ENCODE data around the gene RASSF8. TPM values are rescaled to one million over a fixed set of nuclear protein-coding genes. Genes with fewer than 3 reads are reported as not detected.

Gene RASSF8
- under 1 TPM; 0.27 to 0.46 TPM for total RNA-seq

- CTCF ChIA-PET: no interaction called here
- POLR2A ChIA-PET: no interaction called here
Observed at GRCh38 chr12:25958428-25959070, at the start of gene RASSF8. RASSF8 (plus strand) TSS chr12:25958682; CDS start chr12:26055344, 96,662 bp downstream.

GRCh38 chr12:25914551-25914950, 43.9 kb upstream of the RASSF8 start:
- ChIA-PET CTCF (no interaction called here), POLR2A (no interaction called here)

GRCh38 chr12:25924491-25925001, 33.9 kb upstream of the RASSF8 start:
- CTCF ChIA-PET: no interaction called here

GRCh38 chr12:25925064-25925463, 33.4 kb upstream of the RASSF8 start:
- POLR2A ChIA-PET: no interaction called here

More at GRCh38 chr12:25924491-25925001, 33.9 kb upstream of the RASSF8 start:
- POLR2A ChIA-PET: interaction anchor here (0.6 kb wide), 1 partner anchor 674 kb away, joined by 5 read pairs; the partner anchor contains the start of gene KRAS

GRCh38 chr12:25926536-25926935, 31.9 kb upstream of the RASSF8 start:
- CTCF ChIA-PET: no interaction called here
- POLR2A ChIA-PET: no interaction called here

More at GRCh38 chr12:25925064-25925463, 33.4 kb upstream of the RASSF8 start:
- CTCF ChIA-PET: no interaction called here

GRCh38 chr12:25929142-25929541, 29.3 kb upstream of the RASSF8 start:
- POLR2A ChIA-PET: no interaction called here
- CTCF ChIA-PET: interaction anchor here (0.6 kb wide), 1 partner anchor 14 kb away, joined by 3 read pairs; no protein-coding TSS in a partner anchor

GRCh38 chr12:25932971-25933370, 25.5 kb upstream of the RASSF8 start:
- ChIA-PET POLR2A (no interaction called here), CTCF (no interaction called here)

GRCh38 chr12:25934456-25934855, 24.0 kb upstream of the RASSF8 start:
- CTCF ChIA-PET: no interaction called here
- POLR2A ChIA-PET: no interaction called here

- CTCF ChIA-PET: no interaction called here
Observed at GRCh38 chr12:25935355-25936144, 22.9 kb upstream of the RASSF8 start.

GRCh38 chr12:25937096-25937495, 21.4 kb upstream of the RASSF8 start:
- CTCF ChIA-PET: no interaction called here
- POLR2A ChIA-PET: no interaction called here

More at GRCh38 chr12:25935355-25936144, 22.9 kb upstream of the RASSF8 start:
- POLR2A ChIA-PET: no interaction called here

GRCh38 chr12:25938581-25938980, 19.9 kb upstream of the RASSF8 start:
- ChIA-PET POLR2A (no interaction called here), CTCF (no interaction called here)

- POLR2A ChIA-PET: no interaction called here
- CTCF ChIA-PET: no interaction called here
Observed at GRCh38 chr12:25939606-25940005, 18.9 kb upstream of the RASSF8 start.

- ChIA-PET POLR2A (no interaction called here), CTCF (no interaction called here)
Observed at GRCh38 chr12:25940886-25941285, 17.6 kb upstream of the RASSF8 start.

GRCh38 chr12:25942709-25943108, 15.8 kb upstream of the RASSF8 start:
- ChIA-PET CTCF (no interaction called here), POLR2A (no interaction called here)

GRCh38 chr12:25943940-25944339, 14.5 kb upstream of the RASSF8 start:
- CTCF ChIA-PET: no interaction called here
- POLR2A ChIA-PET: no interaction called here

GRCh38 chr12:25949343-25949742, 9.1 kb upstream of the RASSF8 start:
- CTCF ChIA-PET: no interaction called here
- POLR2A ChIA-PET: no interaction called here

GRCh38 chr12:25950329-25951115, 8.0 kb upstream of the RASSF8 start:
- ChIA-PET POLR2A (no interaction called here), CTCF (interaction anchor here (0.7 kb wide), 1 partner anchor 50 kb away, joined by 3 read pairs; no protein-coding TSS in a partner anchor)

- ChIA-PET POLR2A (interaction anchor here (0.7 kb wide), 1 partner anchor 136 kb away, joined by 3 read pairs; no protein-coding TSS in a partner anchor), CTCF (no interaction called here)
Observed at GRCh38 chr12:25957793-25958427, 572 bp upstream of the RASSF8 start.

GRCh38 chr12:25959071-25959961, 834 bp downstream of the RASSF8 start:
- CTCF ChIA-PET: no interaction called here
- POLR2A ChIA-PET: no interaction called here

Data from activated CD8-positive, alpha-beta memory T cell treated with anti-CD3 and anti-CD28 coated beads for 36 hours (primary cell).